HG02981 (cell line): ENCODE results near the gene HK3.

ENCODE experiments used
- ATAC-seq: cut with Tn5 transposase; IDR thresholded peaks from one replicate; pipeline ENCODE4 v1.9.1; 2021; ENCODE audit warnings: mild to moderate bottlenecking, moderate library complexity; ENCODE audit not compliant: unreplicated experiment

HK3 gene

GRCh38 chr5:176902102-176902814, 3.1 kb upstream of the HK3 start:
- no peak for ATAC-seq

- ATAC-seq, result peak; percentile 53
Measured at GRCh38 chr5:176901260-176902101, 2.3 kb upstream of the HK3 start.

GRCh38 chr5:176900780-176901204, 1.6 kb upstream of the HK3 start:
- no peak for ATAC-seq

- ATAC-seq, result no peak
Measured at GRCh38 chr5:176899946-176900779, 1.0 kb upstream of the HK3 start.

- ATAC-seq, result no peak
Measured at GRCh38 chr5:176897263-176897662, 1.9 kb downstream of the HK3 start.

- no peak for ATAC-seq
Measured at GRCh38 chr5:176895831-176896230, 3.3 kb downstream of the HK3 start.

- no peak for ATAC-seq
Measured at GRCh38 chr5:176894298-176894697, 4.8 kb downstream of the HK3 start.

GRCh38 chr5:176892663-176893062, 6.5 kb downstream of the HK3 start:
- ATAC-seq, result no peak

GRCh38 chr5:176891331-176891958, 7.7 kb downstream of the HK3 start:
- no peak for ATAC-seq

- no peak for ATAC-seq
Measured at GRCh38 chr5:176890455-176891330, 8.5 kb downstream of the HK3 start.

GRCh38 chr5:176889321-176890280, 9.5 kb downstream of the HK3 start:
- no peak for ATAC-seq

- ATAC-seq, result no peak
Measured at GRCh38 chr5:176888865-176889165, 10.3 kb downstream of the HK3 start.

GRCh38 chr5:176888016-176888864, 10.9 kb downstream of the HK3 start:
- no peak for ATAC-seq

- no peak for ATAC-seq
Measured at GRCh38 chr5:176887252-176887849, 11.8 kb downstream of the HK3 start.

GRCh38 chr5:176886336-176887251, 12.6 kb downstream of the HK3 start:
- ATAC-seq, result no peak

GRCh38 chr5:176884571-176884890, 14.6 kb downstream of the HK3 start:
- no peak for ATAC-seq
